Stimulated activated naive CD4-positive, alpha-beta T cell treated with Interleukin-2 at 50 U/mL for 16 hours (primary cell): ENCODE results near the gene SAE1.
A peak's percentile ranks its signal among the peaks of the same experiment; 100 is the strongest.

Source experiments
- DNase-seq: peaks from one replicate; lab custom pipeline; 2025; lab: John Stamatoyannopoulos, UW

SAE1 gene

DNA sequence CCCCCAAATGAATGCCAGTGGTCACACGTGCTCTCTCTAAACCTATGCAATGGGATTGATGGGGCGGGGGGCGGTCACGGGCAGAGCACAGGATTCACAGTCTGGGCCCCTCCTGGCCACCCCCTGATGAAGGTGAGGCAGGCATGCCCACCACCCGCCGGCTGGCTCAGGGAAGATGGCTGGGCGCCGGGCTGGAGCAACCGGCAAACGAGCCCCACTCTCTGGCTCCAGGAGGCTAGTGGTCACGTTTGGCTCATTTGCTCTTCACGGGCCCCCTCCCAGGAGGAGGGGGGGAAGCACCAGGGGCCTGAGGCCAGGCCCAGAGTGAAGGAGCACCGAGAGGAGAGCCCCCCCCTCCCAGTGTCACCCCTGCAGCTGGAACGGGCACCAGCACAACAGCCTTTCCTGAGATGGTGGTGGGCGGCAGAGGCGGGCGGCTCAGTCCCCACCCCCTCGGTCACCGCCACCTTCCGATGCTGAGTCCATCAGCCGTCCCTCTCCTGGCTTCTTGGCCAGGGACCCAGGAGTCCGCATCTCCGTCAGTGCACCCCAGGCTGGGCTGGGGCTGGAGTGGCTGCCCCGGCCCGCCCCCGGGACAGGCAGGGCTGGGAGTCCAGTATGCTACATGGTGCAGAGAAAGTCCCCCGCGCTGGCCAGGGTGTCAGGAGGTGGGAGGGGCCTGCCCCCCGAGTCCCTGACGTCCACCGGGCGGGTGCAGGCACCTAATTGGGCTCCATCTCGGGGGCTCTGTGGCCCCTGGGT is 90.6 kb downstream of the SAE1 start:
- no peak for DNase-seq

DNA sequence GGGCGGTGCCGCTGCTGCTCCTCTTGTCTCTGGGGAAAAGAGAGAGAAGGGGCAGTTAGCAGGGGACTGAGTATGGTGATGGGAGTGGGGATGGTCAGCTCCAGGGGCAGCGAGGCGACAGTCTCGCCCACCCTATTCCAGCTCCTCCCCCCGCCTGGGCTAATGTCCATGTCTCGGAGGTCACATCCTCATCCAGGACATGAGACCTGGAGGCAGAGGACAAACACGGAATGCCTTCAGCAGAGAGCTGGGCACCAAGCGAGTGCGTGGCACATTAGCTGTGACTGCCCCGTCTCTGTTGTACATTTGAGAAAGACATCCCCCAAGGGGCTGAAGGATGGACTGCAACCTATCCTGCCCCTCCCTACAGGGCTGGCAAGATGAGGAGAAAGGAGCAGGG is 91.3 kb downstream of the SAE1 start:
- no peak for DNase-seq

DNA sequence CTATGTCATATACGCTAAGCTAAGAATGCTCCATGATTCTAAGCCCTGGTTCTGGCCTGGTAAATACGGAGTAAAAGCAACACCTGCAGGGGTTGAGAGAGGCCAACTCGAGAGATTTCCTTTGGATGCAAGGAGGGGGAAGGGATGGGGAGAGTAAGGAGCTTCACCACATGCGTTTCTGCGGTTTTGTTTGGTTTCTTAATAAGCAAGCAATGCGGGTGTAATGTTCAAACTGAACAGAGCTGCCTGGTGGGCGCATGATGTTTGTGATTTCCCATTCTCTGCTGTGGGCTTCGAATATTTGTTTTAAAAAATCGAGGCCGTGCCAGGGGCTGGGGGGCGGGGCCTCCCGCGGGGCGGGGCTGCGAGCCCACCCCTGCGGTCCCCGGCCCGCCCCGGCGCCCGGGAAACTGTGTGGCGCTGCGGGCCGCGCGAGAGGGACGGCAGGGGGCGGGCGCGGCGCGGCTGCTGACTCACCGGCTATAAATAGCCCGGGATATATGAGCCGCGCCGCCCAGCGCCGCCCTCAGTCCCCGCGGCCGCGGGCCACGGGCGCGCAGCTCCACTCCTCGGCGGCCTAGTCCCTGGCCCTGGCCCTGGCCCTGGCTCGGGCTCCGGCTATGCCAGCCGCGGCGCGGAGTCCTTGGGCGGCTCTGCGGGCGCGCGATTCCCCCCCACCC is 95.3 kb downstream of the SAE1 start:
- DNase-seq: peak; percentile 81

- DNase-seq: peak; percentile 11
These were observed 96.1 kb downstream of the SAE1 start for GRCh38 chr19:47226426-47227351.

DNA sequence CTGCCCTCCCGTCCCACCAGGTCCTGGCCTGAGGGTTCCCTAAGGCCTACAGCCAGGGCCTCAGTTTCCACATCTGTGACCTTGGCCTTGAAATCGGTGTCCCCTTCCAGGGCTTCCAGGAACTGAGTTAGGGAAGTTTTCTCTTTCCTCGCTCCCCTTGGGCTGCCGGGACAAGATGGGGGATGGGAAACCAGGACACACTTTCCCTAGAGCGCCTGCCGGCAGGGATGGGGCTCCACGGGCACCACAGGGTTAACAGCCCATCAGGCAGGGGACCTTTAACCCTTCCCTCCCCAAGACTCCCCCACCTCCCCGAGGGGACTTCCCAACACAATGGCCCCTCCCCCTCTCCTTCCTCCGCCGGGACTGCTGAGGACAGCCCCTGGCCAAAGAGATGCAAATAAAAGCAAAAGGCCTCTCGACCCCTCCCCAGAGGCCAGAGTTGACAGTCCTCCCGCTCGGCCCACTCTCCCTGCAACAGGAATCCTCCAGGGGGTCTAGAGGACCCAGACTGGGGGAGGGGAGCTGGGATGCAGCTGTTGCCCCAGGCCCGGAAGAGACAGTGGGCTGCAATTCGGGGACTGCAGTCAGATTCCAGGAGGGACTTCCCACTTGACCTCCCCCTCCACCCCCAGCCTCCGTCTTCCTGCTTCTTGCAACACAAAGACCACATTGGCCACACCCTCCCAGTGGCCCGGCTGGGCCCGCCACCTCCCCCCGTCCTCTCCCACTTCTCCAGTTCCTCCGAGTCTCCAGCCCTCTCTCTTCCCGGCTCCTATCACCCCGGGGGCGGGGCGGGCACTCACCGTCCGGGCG is 96.9 kb downstream of the SAE1 start:
- peak; percentile 22 for DNase-seq

- no peak for DNase-seq
These were observed 97.7 kb downstream of the SAE1 start for GRCh38 chr19:47228168-47228936.

DNA sequence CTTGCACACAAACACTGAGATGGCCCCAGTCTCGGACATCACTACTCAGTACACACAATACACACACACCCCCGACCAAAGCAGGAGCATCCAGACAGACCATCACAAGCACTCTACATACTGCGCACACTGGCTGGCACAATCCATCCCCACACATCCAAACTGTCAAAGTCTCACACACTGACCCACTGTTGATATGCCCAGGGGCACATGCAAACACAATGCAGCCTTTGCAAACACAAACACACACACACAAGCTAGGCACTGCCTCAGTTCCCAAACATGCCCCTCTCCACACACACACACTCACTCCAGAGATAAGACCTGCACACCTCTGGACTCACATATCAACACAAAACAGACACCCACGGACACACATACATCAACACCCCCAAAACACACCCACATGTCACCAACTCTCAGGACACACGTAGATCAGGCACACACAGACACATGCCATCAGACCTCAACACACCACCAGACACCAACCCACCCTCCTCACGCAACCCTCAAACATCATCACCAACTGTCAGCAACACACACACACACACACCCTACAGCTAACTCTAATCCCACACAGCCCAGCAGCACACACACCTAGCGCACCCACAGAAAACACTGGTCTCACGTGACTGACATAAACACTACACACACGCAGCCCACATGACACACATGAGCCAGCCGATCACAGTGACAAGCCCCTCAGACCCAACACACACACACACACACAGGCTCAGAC is 98.5 kb downstream of the SAE1 start:
- DNase-seq: peak; percentile 22

DNA sequence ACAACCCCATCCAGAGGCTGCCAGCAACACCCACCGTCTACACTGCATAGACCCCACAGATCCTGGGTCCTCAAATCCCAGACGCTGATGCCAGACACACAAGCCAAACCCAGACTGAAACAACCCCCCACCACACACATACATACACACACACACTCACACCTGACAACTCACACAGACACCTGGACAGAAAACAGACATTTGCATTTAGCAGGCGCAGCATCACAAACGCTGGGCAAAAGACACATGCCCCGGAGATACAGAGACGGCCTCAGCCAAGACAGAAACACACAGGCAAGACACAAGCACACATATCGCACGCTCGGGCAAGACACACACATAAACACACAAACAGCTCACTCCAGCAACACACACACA is 99.0 kb downstream of the SAE1 start:
- no peak for DNase-seq

DNA sequence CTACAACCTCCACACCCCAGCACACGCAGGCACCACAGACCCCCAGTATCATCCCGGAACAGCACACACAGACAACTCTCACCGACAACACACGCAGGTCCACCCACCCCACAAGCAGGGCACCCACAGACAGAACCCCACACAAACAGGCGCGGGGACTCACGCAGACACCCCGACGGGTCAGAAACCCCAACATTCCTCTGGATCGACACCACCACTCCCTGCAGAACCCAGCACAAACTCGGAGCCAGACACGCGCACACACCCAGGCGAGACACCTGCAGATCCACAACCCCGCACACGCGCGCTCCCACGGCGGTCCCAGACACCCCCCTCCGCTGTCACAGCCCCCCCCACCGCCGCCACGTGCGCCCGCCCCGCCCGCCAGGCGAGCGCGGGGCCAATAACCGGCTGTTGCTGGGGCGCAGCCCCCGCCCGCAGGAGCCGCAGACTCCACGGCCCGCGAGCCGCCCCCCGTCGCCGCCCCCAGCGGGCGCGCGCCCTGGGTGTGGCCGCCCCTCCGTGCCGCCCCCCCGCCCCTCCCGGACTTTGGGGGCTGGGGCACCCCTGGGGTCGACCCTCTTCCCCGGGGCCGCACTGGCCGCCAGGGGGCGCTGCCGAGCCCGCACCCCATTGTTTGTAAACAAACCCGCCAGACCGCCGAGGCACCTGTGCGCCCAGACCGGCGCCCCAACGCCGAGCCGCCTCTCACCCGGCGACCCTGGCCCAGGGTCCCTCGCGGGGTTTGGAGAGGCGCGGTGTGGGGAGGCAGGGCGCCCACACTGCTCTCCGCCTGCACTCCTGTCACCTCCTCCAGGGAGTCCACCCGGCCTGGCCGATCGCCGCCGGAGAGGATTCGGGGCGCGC is 99.7 kb downstream of the SAE1 start:
- DNase-seq: peak; percentile 71

GRCh38 chr19:47230921-47231214 is 100.2 kb downstream of the SAE1 start, which contains the start of gene BBC3:
BBC3 (minus strand) TSS chr19:47231199; CDS start chr19:47228431, 2,768 bp downstream.
- no peak for DNase-seq

DNA sequence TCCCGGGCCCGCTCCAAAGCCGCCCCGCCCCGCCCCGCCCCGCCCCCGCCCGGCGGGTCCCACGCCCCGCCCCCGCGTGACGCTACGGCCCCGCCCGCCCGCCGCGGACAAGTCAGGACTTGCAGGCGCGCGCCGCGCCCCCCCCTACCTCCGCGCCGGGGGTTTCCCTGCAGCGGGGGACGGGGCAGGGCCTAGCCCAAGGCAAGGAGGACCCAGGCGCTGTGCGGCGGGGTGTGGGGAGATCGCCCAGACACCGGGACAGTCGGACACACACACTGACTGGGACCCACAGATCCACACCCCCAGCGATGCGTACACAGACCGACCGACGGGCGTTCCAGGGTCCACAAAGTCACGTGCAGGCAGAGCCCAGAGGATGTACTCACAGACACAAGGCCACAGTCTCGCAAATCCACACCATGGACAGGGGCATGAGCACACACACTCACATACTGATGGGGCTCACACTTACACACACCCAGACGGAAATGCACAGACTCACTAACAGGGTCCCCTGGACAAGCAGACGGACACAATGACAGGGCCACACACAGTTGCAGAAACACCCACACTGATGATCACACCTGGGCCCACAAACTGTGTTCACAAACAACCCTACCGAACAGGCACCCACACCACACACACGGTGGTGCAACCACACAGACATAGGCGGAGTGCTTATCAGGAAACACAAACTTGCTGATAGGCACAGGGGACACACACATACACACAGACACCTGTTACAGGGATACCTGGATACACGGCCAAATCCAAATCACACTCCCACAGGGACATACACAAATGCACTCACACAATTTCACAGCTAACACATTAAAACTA is 100.8 kb downstream of the SAE1 start:
- DNase-seq: peak; percentile 88

GRCh38 chr19:47232422-47233211 is 102.0 kb downstream of the SAE1 start:
- DNase-seq: peak; percentile 11

DNA sequence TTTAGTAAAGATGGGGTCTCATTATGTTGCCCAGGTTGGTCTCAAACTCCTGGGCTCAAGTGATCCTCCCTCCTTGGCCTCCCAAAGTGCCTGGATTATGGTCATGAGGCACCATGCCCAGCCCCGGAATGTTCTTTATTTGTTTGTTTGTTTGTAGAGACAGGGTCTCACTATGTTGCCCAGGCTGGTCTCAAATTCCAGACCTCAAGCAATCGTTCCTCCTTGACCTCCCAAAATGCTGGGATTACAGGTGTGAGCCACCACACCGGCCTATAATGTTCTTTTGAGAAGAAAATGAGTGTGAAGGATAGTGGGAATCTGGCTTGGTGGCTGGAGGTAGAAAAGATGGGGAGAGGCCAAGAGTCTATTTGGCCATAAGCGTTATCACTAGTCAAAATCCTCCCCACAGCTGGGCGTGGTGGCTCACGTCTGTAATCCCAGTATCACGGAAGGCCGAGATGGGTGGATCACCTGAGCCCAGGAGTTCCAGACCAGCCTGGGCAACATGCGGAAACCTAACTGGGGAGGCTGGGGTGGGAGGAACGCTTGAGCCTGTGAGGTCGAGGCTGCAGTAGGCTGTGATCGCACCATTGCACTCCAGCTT is 105.5 kb downstream of the SAE1 start:
- no peak for DNase-seq

GRCh38 chr19:47239152-47239551 is 108.5 kb downstream of the SAE1 start:
- no peak for DNase-seq

DNA sequence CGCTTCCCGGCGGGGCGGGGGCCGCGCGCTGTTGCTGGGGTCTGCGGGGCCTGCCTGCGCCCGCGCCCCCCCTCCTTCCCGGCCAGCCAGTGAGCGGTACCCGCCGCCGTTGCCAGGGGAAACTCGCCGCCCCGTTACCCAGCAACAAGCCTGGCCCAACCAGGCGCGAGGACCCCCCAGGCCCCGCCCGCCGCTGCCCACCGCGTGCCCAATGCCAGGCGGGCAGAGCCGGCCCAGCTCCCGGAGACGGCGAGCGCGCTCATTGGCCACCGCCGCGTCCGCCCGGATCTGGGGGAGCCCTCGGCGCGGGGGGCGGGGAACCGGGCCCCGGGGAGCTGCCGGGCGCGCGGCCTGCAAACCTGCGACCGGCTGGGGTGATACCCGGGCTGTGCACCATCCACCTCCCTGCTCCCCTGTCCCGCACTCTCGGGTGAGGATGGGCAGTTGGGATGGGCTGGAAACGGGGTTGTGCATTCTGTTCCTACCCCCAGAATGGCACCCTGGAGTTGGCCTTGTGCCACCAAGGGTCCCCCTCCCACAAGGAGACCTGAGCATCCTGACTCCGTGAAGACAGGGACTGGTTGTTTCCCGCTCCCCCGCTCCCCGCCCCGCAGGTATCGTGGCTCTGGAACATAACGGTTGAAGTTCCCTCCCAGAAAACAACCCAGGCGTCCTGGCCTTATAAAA is 109.1 kb downstream of the SAE1 start:
- peak; percentile 59 for DNase-seq

DNA sequence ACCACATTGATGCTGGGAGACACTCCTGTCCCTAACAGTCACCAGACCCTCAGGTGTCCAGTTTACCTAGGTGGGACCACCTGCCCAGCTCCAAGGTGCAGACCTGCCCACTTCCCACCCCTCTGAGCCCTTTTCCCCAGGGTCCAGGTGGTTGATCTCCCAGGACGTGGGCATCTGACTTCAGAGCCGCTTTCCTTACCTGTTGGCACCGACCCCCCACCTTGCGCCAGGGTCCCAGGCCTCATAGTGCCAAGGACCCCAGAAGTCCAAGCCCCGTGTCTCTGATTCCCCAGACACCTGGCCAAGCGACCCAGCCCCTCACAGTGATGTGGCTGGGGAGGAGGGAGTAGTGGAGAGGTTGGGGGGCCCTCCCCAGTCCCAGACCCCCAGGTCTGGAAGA is 109.9 kb downstream of the SAE1 start:
- DNase-seq: no peak
